Measurements from ENCODE around the gene KIFAP3. TPM values are rescaled to one million over a fixed set of nuclear protein-coding genes. Genes with fewer than 3 reads are reported as not detected.

Gene KIFAP3
- total and polyA plus RNA-seq, 12 donors, result 16.5 to 84.0 (median 54.0) TPM

- ATAC-seq, result no peak
- intact Hi-C loops (cut with DNase I), result no loop called here
These were observed 106.3 kb downstream of the KIFAP3 start for GRCh38 chr1:169968174-169968573.

GRCh38 chr1:169964206-169964605, 110.3 kb downstream of the KIFAP3 start:
- H3K36me3 ChIP-seq, result peaks cover 0 to 37% (median 0%) of the 10 kb centered on the region in 9 donors

More at GRCh38 chr1:169968174-169968573, 106.3 kb downstream of the KIFAP3 start:
- Histone ChIP-seq H3K4me3 (no peak overlapping the region), H3K4me1 (peaks cover 0 to 8% (median 0%) of the 10 kb centered on the region in 9 donors), H3K27me3 (no peaks in the 10 kb centered on the region), H3K9me3 (no peaks in the 10 kb centered on the region), H3K27ac (no peak overlapping the region), H3K36me3 (peaks cover 0 to 44% (median 0%) of the 10 kb centered on the region in 9 donors)
- 72 to 74% methylated on average over 4 of the region's 4 CpGs for WGBS, 2 donors
- no peak for TF ChIP-seq CTCF (IDR thresholded peaks at IDR 0.05)
- no peak for DNase-seq

GRCh38 chr1:169959686-169960085, 114.8 kb downstream of the KIFAP3 start:
- ATAC-seq (no peak), DNase-seq (no peak)
- TF ChIP-seq CTCF (IDR thresholded peaks at IDR 0.05), result no peak
- peaks cover 0 to 32% (median 0%) of the 10 kb centered on the region in 9 donors for H3K36me3 ChIP-seq
- no peak overlapping the region for H3K27ac ChIP-seq
- H3K4me1 ChIP-seq, result no peaks in the 10 kb centered on the region
- no peak overlapping the region for H3K4me3 ChIP-seq
- no peaks in the 10 kb centered on the region for H3K27me3 ChIP-seq
- intact Hi-C loops (cut with DNase I), result no loop called here
- H3K9me3 ChIP-seq, result no peaks in the 10 kb centered on the region

More at GRCh38 chr1:169964206-169964605, 110.3 kb downstream of the KIFAP3 start:
- Histone ChIP-seq H3K27ac (no peak overlapping the region), H3K27me3 (no peaks in the 10 kb centered on the region), H3K9me3 (no peaks in the 10 kb centered on the region), H3K4me3 (no peak overlapping the region), H3K4me1 (peaks cover 0 to 8% (median 0%) of the 10 kb centered on the region in 9 donors)
- intact Hi-C loops (cut with DNase I), result no loop called here
- TF ChIP-seq CTCF (IDR thresholded peaks at IDR 0.05), result no peak
- 90 to 91% methylated on average over 4 of the region's 4 CpGs for WGBS, 2 donors
- DNase-seq (no peak), ATAC-seq (no peak)

- Histone ChIP-seq H3K36me3 (peaks cover 0 to 39% (median 0%) of the 10 kb centered on the region in 9 donors), H3K27ac (no peak overlapping the region), H3K9me3 (no peaks in the 10 kb centered on the region), H3K27me3 (no peaks in the 10 kb centered on the region), H3K4me1 (no peaks in the 10 kb centered on the region), H3K4me3 (no peak overlapping the region)
- no peak for DNase-seq
- no peak for TF ChIP-seq CTCF (IDR thresholded peaks at IDR 0.05)
- no peak for ATAC-seq
- 64 to 70% methylated on average over 3 of the region's 3 CpGs for WGBS, 2 donors
- intact Hi-C loops (cut with DNase I), result no loop called here
These were observed 115.5 kb downstream of the KIFAP3 start for GRCh38 chr1:169958987-169959386.
